K562 (cell line): Measurements from ENCODE around the gene CSK.

Experiments used
- HMG20B ChIP-seq: fragments of 250-450 bp; sonication (Bioruptor Pico); IDR thresholded peaks from 2 replicates; pipeline ENCODE4 v1.5.0; 2021; ENCODE audit warnings: mild to moderate bottlenecking
- RBBP5 ChIP-seq: fragments of 200-600 bp; sonication (generic); IDR thresholded peaks from 2 replicates; pipeline ENCODE4 v1.6.1; 2012; ENCODE audit warnings: borderline replicate concordance, mild to moderate bottlenecking, low read length, control low read depth, inconsistent platforms; ENCODE audit not compliant: insufficient read depth, poor library complexity, severe bottlenecking
- RFX5 ChIP-seq: IDR thresholded peaks from 2 replicates; pipeline ENCODE4 v1.6.1; 2011; ENCODE audit warnings: low read depth, mild to moderate bottlenecking, improper control_type of control experiment, low read length
- SMC3 ChIP-seq: conservative IDR thresholded peaks from 2 replicates; pipeline ENCODE4 v1.6.1; 2011; ENCODE audit warnings: low read depth, low read length, improper control_type of control experiment; ENCODE audit not compliant: insufficient read depth

- TF ChIP-seq RBBP5: no peak
- TF ChIP-seq RFX5: no peak
- no peak for TF ChIP-seq HMG20B
- no peak for TF ChIP-seq SMC3
Measured at GRCh38 chr15:74830868-74831267, 49.0 kb downstream of the CSK start.
